SKM-1 (cell line): ENCODE measurements around the gene CHPF2.

Experiments used
- DNase-seq: peaks from one replicate; lab custom pipeline; 2025; ENCODE audit not compliant: unreplicated experiment; lab: John Stamatoyannopoulos, UW

Gene CHPF2

GRCh38 chr7:151232917-151233701 lies 826 bp downstream of the CHPF2 start:
- DNase-seq, result no peak

- no peak for DNase-seq
Observed at GRCh38 chr7:151233804-151234203, 1.5 kb downstream of the CHPF2 start.

GRCh38 chr7:151235091-151235787 lies 3.0 kb downstream of the CHPF2 start:
- DNase-seq, result no peak

GRCh38 chr7:151236406-151236805 lies 4.1 kb downstream of the CHPF2 start:
- DNase-seq, result no peak

GRCh38 chr7:151237244-151238189 lies 5.2 kb downstream of the CHPF2 start:
- no peak for DNase-seq

- DNase-seq, result no peak
Observed at GRCh38 chr7:151238190-151238810, 6.0 kb downstream of the CHPF2 start.

- no peak for DNase-seq
Observed at GRCh38 chr7:151238924-151239836, 6.9 kb downstream of the CHPF2 start.

- no peak for DNase-seq
Observed at GRCh38 chr7:151239837-151240459, 7.7 kb downstream of the CHPF2 start.

GRCh38 chr7:151240536-151240935 lies 8.3 kb downstream of the CHPF2 start:
- DNase-seq, result no peak

GRCh38 chr7:151240942-151241754 lies 8.9 kb downstream of the CHPF2 start:
- no peak for DNase-seq

- DNase-seq, result no peak
Observed at GRCh38 chr7:151241755-151242096, 9.4 kb downstream of the CHPF2 start.

- no peak for DNase-seq
Observed at GRCh38 chr7:151242159-151243044, 10.1 kb downstream of the CHPF2 start.

- no peak for DNase-seq
Observed at GRCh38 chr7:151243045-151243349, 10.7 kb downstream of the CHPF2 start.

- DNase-seq, result no peak
Observed at GRCh38 chr7:151243408-151244195, 11.3 kb downstream of the CHPF2 start.

- DNase-seq, result no peak
Observed at GRCh38 chr7:151244196-151244840, 12.0 kb downstream of the CHPF2 start.

- no peak for DNase-seq
Observed at GRCh38 chr7:151244841-151245346, 12.6 kb downstream of the CHPF2 start.
